Measurements from ENCODE around the gene TTC39B.

- TF ChIP-seq CTCF (IDR thresholded peaks at IDR 0.05) (no peak), EZH2 (IDR thresholded peaks at IDR 0.05) (no peak), EZH2phosphoT487 (IDR thresholded peaks at IDR 0.05) (no peak)
These were observed 53.8 kb downstream of the TTC39B start for GRCh38 chr9:15253197-15253596.

Data from neural progenitor cell (in vitro differentiated cells).